Urinary bladder (tissue), 4 donors: ENCODE measurements around the gene CD207. TPM values are rescaled to one million over a fixed set of nuclear protein-coding genes. Genes with fewer than 3 reads are reported as not detected.

Experiments used
- DNase-seq: peaks from one replicate; pipeline ENCODE4 v3.0.0-alpha.2; 2015; ENCODE audit errors: extremely low spot score
- H3K27ac ChIP-seq: one replicate; pipeline ENCODE4 v1.5.1; 2013; ENCODE audit warnings: low read depth, mild to moderate bottlenecking, moderate library complexity
- H3K36me3 ChIP-seq: one replicate; pipeline ENCODE4 v1.6.1; 2013; ENCODE audit warnings: mild to moderate bottlenecking, moderate library complexity; ENCODE audit not compliant: insufficient read depth
- H3K4me1 ChIP-seq: one replicate; pipeline ENCODE4 v1.6.1; 2013; ENCODE audit warnings: mild to moderate bottlenecking, moderate library complexity; ENCODE audit not compliant: insufficient read depth
- H3K4me3 ChIP-seq: one replicate; pipeline ENCODE4 v1.5.1; 2013; ENCODE audit warnings: low read depth, low read length
- whole genome bisulfite sequencing: extraction: QIAGEN DNeasy Blood & Tissue Kit; methylation state at CpG from one replicate; pipeline ENCODE4 v1.1.7; 2013; 5-methylcytosine and 5-hydroxymethylcytosine counted together
- polyA plus RNA-seq: library from polyadenylated mRNA; stranded (reverse); fragments of 200-250 nt; gene quantifications from one replicate; pipeline ENCODE4 v1.2.3, GENCODE V29; 2013
- small RNA-seq: library from RNA; depleted of rRNA; stranded (forward); fragments of <200 nt; gene quantifications from one replicate; pipeline ENCODE3, GENCODE V24; 2014
- total RNA-seq: library from RNA; depleted of rRNA; stranded (reverse); fragments of >200 nt; gene quantifications from one replicate; pipeline ENCODE4 v1.2.3, GENCODE V29; 2014
- donor health status: healthy with polysubstance abuse.
- donor health status: healthy.

Gene CD207
- total and polyA plus RNA-seq, 2 donors = 0.06 TPM; not detected in 1

DNA sequence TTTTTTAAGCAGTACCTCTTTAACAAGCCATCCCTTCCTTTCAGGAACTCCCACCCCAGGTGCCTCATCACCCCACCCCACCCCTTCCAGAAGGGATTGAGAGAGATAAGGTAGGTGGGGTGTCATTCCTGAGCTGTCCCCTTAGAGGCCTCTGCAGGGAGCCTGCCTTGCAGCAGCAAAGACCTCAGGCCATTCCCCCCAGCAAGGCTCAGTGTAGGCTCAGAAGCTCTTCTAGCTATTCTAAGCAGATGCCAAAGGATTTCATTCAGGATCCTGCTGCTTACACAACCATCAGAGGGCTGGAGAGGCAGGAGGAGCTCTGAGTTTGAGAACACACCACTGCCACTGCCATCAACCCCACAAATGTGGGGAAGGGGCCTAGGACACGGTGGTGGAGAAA lies 39.4 kb downstream of the CD207 start:
- Histone ChIP-seq H3K4me3 (no peak overlapping the region), H3K27ac (no peak overlapping the region), H3K36me3 (no peaks in the 10 kb centered on the region), H3K4me1 (no peaks in the 10 kb centered on the region)
- WGBS = 50% methylated on average over 1 of the region's 1 CpG
- DNase-seq = no peak

GRCh38 chr2:70795164-70795995 lies 40.2 kb downstream of the CD207 start:
- H3K4me1 ChIP-seq = peaks cover under 1% of the 10 kb centered on the region
- H3K27ac ChIP-seq = no peak overlapping the region
- WGBS = 58% methylated on average over 4 of the region's 4 CpGs
- H3K4me3 ChIP-seq = no peak overlapping the region
- H3K36me3 ChIP-seq = no peaks in the 10 kb centered on the region
- no peak for DNase-seq

- no peak for DNase-seq
- no peak overlapping the region for H3K27ac ChIP-seq
- WGBS = 71% methylated on average over 2 of the region's 2 CpGs
- H3K36me3 ChIP-seq = no peaks in the 10 kb centered on the region
- H3K4me3 ChIP-seq = no peak overlapping the region
- H3K4me1 ChIP-seq = peaks cover 1% of the 10 kb centered on the region
These were observed 42.2 kb downstream of the CD207 start for GRCh38 chr2:70793450-70793849.

DNA sequence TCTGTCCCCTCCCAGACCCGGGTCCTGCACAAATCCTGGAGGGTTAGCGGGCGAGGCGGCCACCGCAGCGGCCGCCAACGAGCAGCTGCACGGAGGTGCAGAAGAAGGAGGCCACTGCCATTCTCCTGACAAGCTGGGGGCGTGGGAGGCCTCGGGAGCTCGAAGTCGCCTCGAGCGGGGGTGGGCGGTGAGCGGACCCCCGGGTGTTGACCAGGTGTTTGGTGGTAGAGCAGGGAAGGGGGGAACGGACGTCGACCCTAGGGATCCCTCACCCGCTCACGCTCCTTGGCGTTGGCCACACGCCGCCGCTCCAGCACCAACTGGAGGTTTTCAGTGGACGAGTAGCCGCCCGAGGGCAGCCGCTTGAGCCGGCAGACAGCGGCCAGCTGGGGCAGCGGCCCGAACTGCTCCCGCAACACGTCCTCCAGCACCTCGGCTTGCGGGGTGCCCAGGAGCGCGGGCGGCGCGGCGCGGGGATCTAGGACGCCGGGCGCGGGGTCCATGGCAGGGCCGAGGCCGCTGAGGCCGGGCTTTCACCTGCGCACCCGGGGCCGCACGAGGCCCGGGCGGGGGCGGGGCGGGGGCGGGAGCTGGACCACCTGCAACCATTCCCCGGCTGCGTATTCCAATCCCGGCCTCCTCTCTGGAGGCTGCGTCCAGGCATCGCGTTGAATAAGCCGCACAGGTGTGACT lies 45.3 kb downstream of the CD207 start, which contains the start of gene FIGLA:
Gene FIGLA (minus strand): TSS at position 508 of the 693 bp plus-strand sequence. CDS start 5 bp downstream, at position 503.
- H3K27ac ChIP-seq = no peak within 1 kb of the TSS
- H3K4me3 ChIP-seq = no peak within 1 kb of the TSS
- no peaks in the 10 kb centered on the region for H3K36me3 ChIP-seq
- H3K4me1 ChIP-seq = peaks cover 1% of the 10 kb centered on the region
- no peak for DNase-seq
- 3% methylated on average over 69 of the region's 69 CpGs for WGBS

DNA sequence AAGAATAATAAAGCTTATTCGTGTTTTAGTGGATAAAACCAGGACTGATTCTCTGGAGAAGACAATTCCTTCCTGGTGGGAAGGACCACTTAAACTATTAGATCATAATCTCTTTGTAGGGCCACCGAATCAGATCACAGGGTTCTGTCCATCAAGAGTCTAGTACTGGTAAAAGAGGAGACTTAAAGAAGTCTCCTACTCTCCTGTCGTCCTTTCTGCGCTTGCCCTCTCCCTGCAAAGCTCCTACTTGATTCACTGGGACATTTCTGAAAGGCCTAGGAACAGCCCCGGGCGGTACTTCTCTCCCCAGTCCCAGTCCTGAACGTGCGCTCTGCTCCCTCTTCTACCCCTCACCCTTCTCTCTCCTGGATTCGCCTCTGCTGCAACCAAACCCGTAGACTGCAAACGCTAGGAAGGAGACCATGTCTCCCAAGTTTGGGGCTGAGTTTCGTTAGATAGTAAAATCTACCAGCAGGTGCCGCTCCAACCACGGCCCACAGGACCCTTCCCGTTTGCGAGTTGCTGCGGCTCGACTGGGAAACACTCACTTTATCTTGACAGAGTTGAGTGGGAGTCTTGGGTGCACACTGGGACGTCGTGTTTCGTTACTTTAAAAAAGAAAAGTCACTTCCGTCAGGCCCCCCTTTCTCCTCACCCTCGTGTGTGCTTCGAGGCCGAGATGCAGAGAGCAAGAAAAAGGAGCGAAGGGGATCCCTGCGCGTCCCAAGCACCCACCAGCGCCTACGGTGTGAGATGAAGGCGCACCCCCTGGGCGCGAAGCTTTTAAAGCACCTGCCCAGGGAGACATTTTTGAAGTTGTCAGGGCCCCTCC lies 46.1 kb downstream of the CD207 start:
- H3K27ac ChIP-seq = no peak overlapping the region
- 6% methylated on average over 33 of the region's 33 CpGs for WGBS
- DNase-seq = peak; percentile 26
- H3K4me1 ChIP-seq = peaks cover 1% of the 10 kb centered on the region
- no peak overlapping the region for H3K4me3 ChIP-seq
- no peaks in the 10 kb centered on the region for H3K36me3 ChIP-seq

DNA sequence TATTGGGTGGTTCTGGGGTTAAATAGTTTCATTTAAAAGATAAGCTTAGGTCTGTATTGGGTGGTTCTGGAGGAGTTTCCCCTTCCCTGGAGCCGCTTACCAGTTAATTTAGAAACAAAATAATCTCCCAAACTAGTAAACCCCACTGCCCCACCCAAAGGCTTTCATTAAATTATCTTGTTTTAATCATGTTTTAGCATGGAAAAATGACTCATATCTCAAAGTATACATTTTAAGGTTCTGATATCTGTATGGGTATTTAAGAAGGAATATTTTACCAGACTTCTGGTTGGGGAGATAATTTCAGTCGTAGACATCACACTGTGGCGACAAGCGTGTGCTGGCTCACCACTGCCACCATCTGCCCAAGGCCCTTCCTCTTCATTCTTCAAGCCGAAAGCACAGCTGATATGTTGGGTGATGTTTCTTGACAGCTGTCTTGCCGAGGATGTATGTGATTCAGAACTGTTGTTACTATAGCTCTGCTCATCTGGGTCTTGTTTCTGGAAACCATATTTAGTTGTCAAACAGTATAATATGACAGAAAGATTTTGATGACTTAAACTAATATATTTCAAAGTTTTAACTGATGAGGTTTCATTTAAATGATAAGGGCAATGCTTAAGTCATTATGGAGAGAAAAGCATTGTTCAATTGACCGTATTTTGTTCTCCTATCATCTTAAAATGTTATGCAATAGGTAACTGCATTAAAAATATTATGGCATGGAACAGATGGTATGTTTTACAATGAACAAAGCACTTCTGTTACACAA lies 50.3 kb downstream of the CD207 start:
- 17% methylated on average over 7 of the region's 7 CpGs for WGBS
- DNase-seq = no peak
- no peak overlapping the region for H3K27ac ChIP-seq

GRCh38 chr2:70784320-70784719 lies 51.3 kb downstream of the CD207 start:
- no peak overlapping the region for H3K27ac ChIP-seq
- no peaks in the 10 kb centered on the region for H3K36me3 ChIP-seq
- H3K4me3 ChIP-seq = no peak overlapping the region
- DNase-seq = no peak
- H3K4me1 ChIP-seq = no peaks in the 10 kb centered on the region
- 86% methylated on average over 2 of the region's 2 CpGs for WGBS

More for the DNA sequence above, 50.3 kb downstream of the CD207 start:
- Histone ChIP-seq H3K36me3 (no peaks in the 10 kb centered on the region), H3K4me1 (peaks cover under 1% of the 10 kb centered on the region), H3K4me3 (no peak overlapping the region)

Small RNA genes lying within 50 kb of the gene (small RNA-seq; reads per million reads assigned to genes)
- gene HMGN2P21 = not detected

Other genes with a start within 250 kb of the CD207 start
- 3.5 TPM for gene ADD2, start 67.6 kb downstream of the CD207 start, total RNA-seq
- 0.33 TPM for gene ADD2, start 67.6 kb downstream of the CD207 start, polyA plus RNA-seq
- not detected for gene FIGLA, start 45.2 kb downstream of the CD207 start, total RNA-seq
- not detected for gene FIGLA, start 45.2 kb downstream of the CD207 start, polyA plus RNA-seq
- not detected for gene CLEC4F, start 15.2 kb downstream of the CD207 start, total RNA-seq
- gene CLEC4F, start 15.2 kb downstream of the CD207 start, polyA plus RNA-seq = 0.03 TPM
- gene VAX2, start 64.8 kb upstream of the CD207 start, total RNA-seq = not detected
- 0.20 TPM for gene VAX2, start 64.8 kb upstream of the CD207 start, polyA plus RNA-seq
- gene ATP6V1B1, start 100.1 kb upstream of the CD207 start, total RNA-seq = 0.63 TPM
- gene ATP6V1B1, start 100.1 kb upstream of the CD207 start, polyA plus RNA-seq = 0.27 TPM
- gene ANKRD53, start 142.8 kb upstream of the CD207 start, total RNA-seq = 1.8 TPM
- gene ANKRD53, start 142.8 kb upstream of the CD207 start, polyA plus RNA-seq = 2.9 TPM
- 25.0 TPM for gene TEX261, start 159.1 kb upstream of the CD207 start, total RNA-seq
- 44.4 TPM for gene TEX261, start 159.1 kb upstream of the CD207 start, polyA plus RNA-seq
- 41.8 TPM for gene NAGK, start 232.8 kb upstream of the CD207 start, total RNA-seq
- 93.8 TPM for gene NAGK, start 232.8 kb upstream of the CD207 start, polyA plus RNA-seq